ENCODE measurements around the gene ADPRM.

DNA sequence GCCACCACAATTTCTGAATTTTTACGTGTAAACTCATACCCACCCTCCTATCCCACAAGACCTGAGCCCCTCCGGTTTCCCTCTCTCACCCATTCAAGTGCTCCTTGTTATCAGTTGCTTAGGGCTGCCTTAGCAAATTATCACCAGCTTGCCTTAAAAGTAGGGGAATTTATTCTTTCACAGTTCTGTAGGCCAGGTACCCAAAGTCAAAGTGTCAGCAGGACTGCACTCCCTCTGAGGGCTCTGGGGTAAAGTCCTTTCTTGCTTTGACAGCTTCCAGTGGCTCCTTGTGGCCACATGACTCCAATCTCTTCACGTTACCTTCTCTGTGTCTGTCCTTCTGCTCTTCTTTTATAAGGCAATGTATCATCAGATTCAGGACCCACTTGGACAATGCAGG is 40.3 kb downstream of the ADPRM start:
- TF ChIP-seq CTCF (IDR thresholded peaks at IDR 0.05) (no peak), POLR2A (IDR thresholded peaks at IDR 0.05) (no peak)

Measured in right lobe of liver (tissue), 4 donors.